Stimulated activated CD4-positive, alpha-beta T cell treated with anti-CD3 and anti-CD28 coated beads, Interleukin-1b, Interleukin-23, amount 100 ng/mL, for 1 hour (primary cell): Measurements from ENCODE around the gene TMEM53.
"Not testable (repeated sequence)": the region's sequence is repeated elsewhere in the genome, so short reads cannot be mapped to it uniquely, and the experiment has no call there.

Source experiments
- DNase-seq, 2 donors: peaks; one replicate each; pipeline ENCODE4 v3.0.0-alpha.2; 2020; ENCODE audit warnings: low read depth in 2 of 2

Gene TMEM53

GRCh38 chr1:44672961-44673674, 1.2 kb downstream of the TMEM53 start:
- DNase-seq, result no peak

GRCh38 chr1:44672254-44672955, 1.9 kb downstream of the TMEM53 start:
- DNase-seq, result no peak

- no peak for DNase-seq
These were observed 3.3 kb downstream of the TMEM53 start for GRCh38 chr1:44670751-44671640.

- DNase-seq, result not testable (repeated sequence)
These were observed 7.6 kb downstream of the TMEM53 start for GRCh38 chr1:44666719-44667118.

- DNase-seq, result no peak
These were observed 9.4 kb downstream of the TMEM53 start for GRCh38 chr1:44664730-44665370.

- no peak for DNase-seq
These were observed 10.9 kb downstream of the TMEM53 start for GRCh38 chr1:44663417-44663816.

- DNase-seq, result no peak
These were observed 11.6 kb downstream of the TMEM53 start for GRCh38 chr1:44662683-44663030.

GRCh38 chr1:44661781-44662682, 12.2 kb downstream of the TMEM53 start:
- DNase-seq, result no peak

- no peak for DNase-seq
These were observed 14.1 kb downstream of the TMEM53 start for GRCh38 chr1:44660176-44660575.

- no peak for DNase-seq
These were observed 14.7 kb downstream of the TMEM53 start for GRCh38 chr1:44659566-44659965.

- DNase-seq, result no peak
These were observed 18.7 kb downstream of the TMEM53 start for GRCh38 chr1:44655609-44656008.

- no peak for DNase-seq
These were observed 19.6 kb downstream of the TMEM53 start for GRCh38 chr1:44654621-44655187.

GRCh38 chr1:44653107-44653964, 20.9 kb downstream of the TMEM53 start:
- DNase-seq, result no peak

- DNase-seq, result peak; percentile 41 to 66
These were observed 21.7 kb downstream of the TMEM53 start for GRCh38 chr1:44652445-44653106.

GRCh38 chr1:44651069-44651468, 23.2 kb downstream of the TMEM53 start:
- DNase-seq, result no peak

- DNase-seq, result no peak
These were observed 24.0 kb downstream of the TMEM53 start for GRCh38 chr1:44650159-44650831.

GRCh38 chr1:44649788-44650158, 24.5 kb downstream of the TMEM53 start:
- no peak for DNase-seq

GRCh38 chr1:44648529-44649250, 25.6 kb downstream of the TMEM53 start:
- DNase-seq, result no peak
